Measurements from ENCODE around the gene MEAK7.

GRCh38 chr16:84459533-84459894 is 44.9 kb downstream of the MEAK7 start:
- TF ChIP-seq CTCF (IDR thresholded peaks at IDR 0.05) (no peak), POLR2A (IDR thresholded peaks at IDR 0.05) (no peak), EP300 (IDR thresholded peaks at IDR 0.05) (no peak)
